H9 (cell line): ENCODE data around the gene BTRC. TPM values are rescaled to one million over a fixed set of nuclear protein-coding genes. Genes with fewer than 3 reads are reported as not detected.

Experiments used
- DNase-seq: peaks from one replicate; pipeline ENCODE4 v3.0.0-alpha.2; 2017
- H2AFZ ChIP-seq: one replicate; pipeline ENCODE4 v1.6.1; 2013; ENCODE audit warnings: mild to moderate bottlenecking, low read length, control low read depth, moderate library complexity
- H2AK5ac ChIP-seq: 2 replicates; pipeline ENCODE4 v1.6.1; 2013; ENCODE audit warnings: low read length, control low read depth, mixed read lengths; ENCODE audit not compliant: insufficient read length
- H2BK120ac ChIP-seq: one replicate; pipeline ENCODE4 v1.6.1; 2013; ENCODE audit warnings: low read depth, mild to moderate bottlenecking, low read length, control low read depth, inconsistent platforms; ENCODE audit not compliant: poor library complexity, severe bottlenecking
- H2BK12ac ChIP-seq: 2 replicates; pipeline ENCODE4 v1.6.1; 2013; ENCODE audit warnings: low read length, control low read depth, mixed read lengths, low read depth; ENCODE audit not compliant: insufficient read length
- H2BK15ac ChIP-seq: 2 replicates; pipeline ENCODE4 v1.6.1; 2013; ENCODE audit warnings: low read depth, low read length, control low read depth
- H2BK20ac ChIP-seq: one replicate; pipeline ENCODE4 v1.6.1; 2013; ENCODE audit warnings: low read depth, mild to moderate bottlenecking, low read length, control low read depth, inconsistent platforms; ENCODE audit not compliant: poor library complexity, severe bottlenecking
- H2BK5ac ChIP-seq: 2 replicates; pipeline ENCODE4 v1.6.1; 2013; ENCODE audit warnings: low read length, control low read depth, mixed read lengths; ENCODE audit not compliant: insufficient read length
- H3K14ac ChIP-seq: 2 replicates; pipeline ENCODE4 v1.6.1; 2013; ENCODE audit warnings: low read length, control low read depth; ENCODE audit not compliant: insufficient read depth
- H3K18ac ChIP-seq: 2 replicates; pipeline ENCODE4 v1.6.1; 2013; ENCODE audit warnings: low read depth, mild to moderate bottlenecking, mixed read lengths, low read length, control low read depth; ENCODE audit not compliant: insufficient read length
- H3K23ac ChIP-seq: 2 replicates; pipeline ENCODE4 v1.6.1; 2013; ENCODE audit warnings: low read length, control low read depth, mixed read lengths, low read depth; ENCODE audit not compliant: insufficient read length
- H3K23me2 ChIP-seq: 2 replicates; pipeline ENCODE4 v1.6.1; 2013; ENCODE audit warnings: low read depth, mild to moderate bottlenecking, mixed read lengths, low read length, control low read depth; ENCODE audit not compliant: insufficient read length, poor library complexity, severe bottlenecking
- H3K27ac ChIP-seq: 2 replicates; pipeline ENCODE4 v1.5.1; 2013; ENCODE audit warnings: low read length, control low read depth, mixed read lengths, low read depth; ENCODE audit not compliant: insufficient read length
- H3K27me3 ChIP-seq: 2 replicates; pipeline ENCODE4 v1.6.1; 2013; ENCODE audit warnings: low read length, control low read depth, inconsistent platforms; ENCODE audit not compliant: insufficient read depth
- H3K4ac ChIP-seq: 2 replicates; pipeline ENCODE4 v1.6.1; 2013; ENCODE audit warnings: low read depth, mild to moderate bottlenecking, control low read depth, inconsistent platforms, low read length, moderate library complexity
- H3K4me1 ChIP-seq: 2 replicates; pipeline ENCODE4 v1.6.1; 2013; ENCODE audit warnings: low read length, control low read depth, inconsistent platforms; ENCODE audit not compliant: insufficient read depth
- H3K4me2 ChIP-seq: 2 replicates; pipeline ENCODE4 v1.6.1; 2013; ENCODE audit warnings: low read length, control low read depth, mixed read lengths; ENCODE audit not compliant: insufficient read length, insufficient read depth
- H3K56ac ChIP-seq: 2 replicates; pipeline ENCODE4 v1.6.1; 2013; ENCODE audit warnings: low read depth, mild to moderate bottlenecking, mixed read lengths, low read length, control low read depth; ENCODE audit not compliant: insufficient read length
- H3K79me1 ChIP-seq: 2 replicates; pipeline ENCODE4 v1.6.1; 2013; ENCODE audit warnings: low read depth, mild to moderate bottlenecking, moderate library complexity, low read length, control low read depth, inconsistent platforms; ENCODE audit not compliant: insufficient read depth, poor library complexity, severe bottlenecking
- H3K79me2 ChIP-seq: 2 replicates; pipeline ENCODE4 v1.6.1; 2013; ENCODE audit warnings: low read length, control low read depth, inconsistent platforms; ENCODE audit not compliant: insufficient read depth
- H3K9ac ChIP-seq: 2 replicates; pipeline ENCODE4 v1.6.1; 2013; ENCODE audit warnings: low read length, control low read depth, mixed read lengths; ENCODE audit not compliant: insufficient read length; ENCODE audit errors: extremely low read depth
- H3K9me3 ChIP-seq: one replicate; pipeline ENCODE4 v1.6.1; 2013; ENCODE audit warnings: low read depth, low read length, inconsistent platforms; ENCODE audit not compliant: control insufficient read depth
- H3T11ph ChIP-seq: one replicate; pipeline ENCODE4 v1.6.1; 2013; ENCODE audit warnings: mild to moderate bottlenecking, low read length, control low read depth, inconsistent platforms
- H4K20me1 ChIP-seq: one replicate; pipeline ENCODE4 v1.6.1; 2013; ENCODE audit not compliant: control insufficient read depth, insufficient read length, insufficient read depth
- H4K5ac ChIP-seq: 2 replicates; pipeline ENCODE4 v1.6.1; 2013; ENCODE audit warnings: low read depth, mild to moderate bottlenecking, mixed read lengths, low read length, control low read depth; ENCODE audit not compliant: insufficient read length
- H4K8ac ChIP-seq: replicated peaks from 2 replicates; pipeline ENCODE4 v1.6.1; 2013; ENCODE audit warnings: low read length, control low read depth, mixed read lengths, low read depth; ENCODE audit not compliant: insufficient read length
- H4K91ac ChIP-seq: 2 replicates; pipeline ENCODE4 v1.6.1; 2013; ENCODE audit warnings: low read depth, mild to moderate bottlenecking, moderate library complexity, mixed read lengths, low read length, control low read depth; ENCODE audit not compliant: insufficient read length
- H3K27ac Mint-ChIP-seq, 3 experiments: 2 replicates in 2 of 3; 3 replicates in 1 of 3; pipeline ENCODE4 v1.8.0; 2020 to 2021; ENCODE audit warnings: mixed read lengths in 3 of 3, mild to moderate bottlenecking in 1 of 3, moderate library complexity in 1 of 3
- H3K27me3 Mint-ChIP-seq: 2 replicates; pipeline ENCODE4 v1.8.0; 2021; ENCODE audit warnings: low read depth, mild to moderate bottlenecking, moderate library complexity, mixed read lengths
- H3K36me3 Mint-ChIP-seq, 3 experiments: 2 replicates in 2 of 3; 3 replicates in 1 of 3; pipeline ENCODE4 v1.8.0; 2020 to 2021; ENCODE audit warnings: low read depth in 3 of 3, mixed read lengths in 3 of 3; ENCODE audit not compliant: insufficient read depth in 1 of 3
- H3K4me1 Mint-ChIP-seq, 2 experiments: 2 replicates each; pipeline ENCODE4 v1.8.0; 2020; ENCODE audit warnings: mixed read lengths in 2 of 2
- H3K4me3 Mint-ChIP-seq, 2 experiments: 2 replicates in 1 of 2; 3 replicates in 1 of 2; pipeline ENCODE4 v1.8.0; 2020 to 2021; ENCODE audit warnings: mild to moderate bottlenecking in 2 of 2, mixed read lengths in 2 of 2, moderate library complexity in 1 of 2
- H3K9me3 Mint-ChIP-seq, 2 experiments: 2 replicates in 1 of 2; 3 replicates in 1 of 2; pipeline ENCODE4 v1.8.0; 2020; ENCODE audit warnings: mild to moderate bottlenecking in 2 of 2, mixed read lengths in 2 of 2, moderate library complexity in 1 of 2
- WGBS: extraction: QIAGEN DNeasy Blood & Tissue Kit; methylation state at CpG from one replicate; pipeline ENCODE4 v1.1.7; 2013; ENCODE audit warnings: missing lambda C conversion rate, low lambda C conversion rate, mixed read lengths; ENCODE audit not compliant: insufficient read length; ENCODE audit errors: extremely low coverage; 5-methylcytosine and 5-hydroxymethylcytosine counted together
- total RNA-seq: library from RNA; stranded (reverse); gene quantifications from 2 replicates; pipeline ENCODE4 v1.2.1, GENCODE V29; 2021
- TF ChIP-seq, protein P1 (sequence below): fragments of 200-600 bp; sonication (generic); conservative IDR thresholded peaks from 3 replicates; pipeline ENCODE4 v1.8.0; 2021; ENCODE audit warnings: antibody characterized with exemption, mild to moderate bottlenecking

The BTRC gene
- total RNA-seq, 1 experiment from 2014 or later, result 24.2 TPM

DNA sequence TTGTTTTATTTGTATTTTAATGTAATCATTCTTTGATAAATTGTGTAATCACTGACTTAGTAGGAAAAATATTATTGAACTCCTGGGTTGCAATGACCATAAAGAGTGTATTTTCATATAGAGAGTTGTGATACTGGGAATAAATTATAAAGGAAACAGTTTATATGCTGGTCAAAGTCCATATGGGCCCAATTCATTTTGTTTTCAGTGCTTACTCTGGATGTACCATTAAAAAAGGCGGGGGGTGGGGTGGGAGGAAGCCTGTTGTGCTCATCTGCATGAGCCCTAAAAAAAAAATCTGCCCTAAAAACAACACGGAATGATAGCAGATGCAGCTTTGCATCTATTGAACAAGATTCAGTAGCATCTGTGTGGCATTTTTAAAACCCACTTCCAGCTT, 114.2 kb downstream of the BTRC start:
- H3K79me1 ChIP-seq, result no peaks in the 10 kb centered on the region
- no peaks in the 10 kb centered on the region for H3K9me3 ChIP-seq
- no peak overlapping the region for H2BK5ac ChIP-seq
- no peak overlapping the region for H2BK120ac ChIP-seq
- H4K91ac ChIP-seq, result no peak overlapping the region
- H3K79me2 ChIP-seq, result no peaks in the 10 kb centered on the region
- H2BK15ac ChIP-seq, result no peak overlapping the region
- TF ChIP-seq, protein P1, sequence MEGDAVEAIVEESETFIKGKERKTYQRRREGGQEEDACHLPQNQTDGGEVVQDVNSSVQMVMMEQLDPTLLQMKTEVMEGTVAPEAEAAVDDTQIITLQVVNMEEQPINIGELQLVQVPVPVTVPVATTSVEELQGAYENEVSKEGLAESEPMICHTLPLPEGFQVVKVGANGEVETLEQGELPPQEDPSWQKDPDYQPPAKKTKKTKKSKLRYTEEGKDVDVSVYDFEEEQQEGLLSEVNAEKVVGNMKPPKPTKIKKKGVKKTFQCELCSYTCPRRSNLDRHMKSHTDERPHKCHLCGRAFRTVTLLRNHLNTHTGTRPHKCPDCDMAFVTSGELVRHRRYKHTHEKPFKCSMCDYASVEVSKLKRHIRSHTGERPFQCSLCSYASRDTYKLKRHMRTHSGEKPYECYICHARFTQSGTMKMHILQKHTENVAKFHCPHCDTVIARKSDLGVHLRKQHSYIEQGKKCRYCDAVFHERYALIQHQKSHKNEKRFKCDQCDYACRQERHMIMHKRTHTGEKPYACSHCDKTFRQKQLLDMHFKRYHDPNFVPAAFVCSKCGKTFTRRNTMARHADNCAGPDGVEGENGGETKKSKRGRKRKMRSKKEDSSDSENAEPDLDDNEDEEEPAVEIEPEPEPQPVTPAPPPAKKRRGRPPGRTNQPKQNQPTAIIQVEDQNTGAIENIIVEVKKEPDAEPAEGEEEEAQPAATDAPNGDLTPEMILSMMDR, result no peak
- H3K27ac Mint-ChIP-seq, result no peak overlapping the region
- H3K27me3 Mint-ChIP-seq, result no peaks in the 10 kb centered on the region
- no peak overlapping the region for H2BK12ac ChIP-seq
- H4K8ac ChIP-seq, result no peak overlapping the region
- no peak overlapping the region for H2AFZ ChIP-seq
- peaks cover 0 to 2% (median 0%) of the 10 kb centered on the region in 3 experiments; a peak in 2 of 7 replicates for H3K36me3 Mint-ChIP-seq
- no peaks in the 10 kb centered on the region for H3K23me2 ChIP-seq
- no CpG with 5 or more reads among the region's 2 CpGs for WGBS
- no peak overlapping the region for H3K9ac ChIP-seq
- H3K4ac ChIP-seq, result no peak overlapping the region
- peaks cover 4% of the 10 kb centered on the region; the same call in 1 of the 2 replicates for H3K4me1 ChIP-seq
- H3K18ac ChIP-seq, result no peak overlapping the region
- H3K56ac ChIP-seq, result no peak overlapping the region
- no peak overlapping the region for H3K23ac ChIP-seq
- no peaks in the 10 kb centered on the region for H3K9me3 Mint-ChIP-seq
- H4K5ac ChIP-seq, result no peak overlapping the region
- peaks cover 20 to 39% of the 10 kb centered on the region in 2 experiments for H3K4me1 Mint-ChIP-seq
- H3K4me3 Mint-ChIP-seq, result no peak overlapping the region
- no peaks in the 10 kb centered on the region for H3K27me3 ChIP-seq
- no peaks in the 10 kb centered on the region for H4K20me1 ChIP-seq
- H2BK20ac ChIP-seq, result no peak overlapping the region
- no peak overlapping the region for H3T11ph ChIP-seq
- no peak overlapping the region for H3K14ac ChIP-seq
- H3K27ac ChIP-seq, result no peak overlapping the region
- no peak for DNase-seq
- no peak overlapping the region for H3K4me2 ChIP-seq
- no peak overlapping the region for H2AK5ac ChIP-seq
